ENCODE results near the gene ZNF268. TPM values are rescaled to one million over a fixed set of nuclear protein-coding genes. Genes with fewer than 3 reads are reported as not detected.

Gene ZNF268
- total RNA-seq (2014; rRNA removed) (0.40 and 1.1 TPM in 2 replicates), Bru-seq, nascent RNA (percentile 42 among the genes with signal in this experiment), BruChase-seq, experiment 1, labeled RNA remaining after a 6-hour chase (percentile 63 among the genes with signal in this experiment), BruChase-seq, experiment 2, labeled RNA remaining after a 2-hour chase (percentile 67 among the genes with signal in this experiment)
- long read RNA-seq, full-length matches to known transcripts: 16 of 19 reads
- long read RNA-seq, partial matches to known transcripts: 1 of 19 reads
- long read RNA-seq, other reads (novel, unspliced or antisense): 2 of 19 reads

- Histone ChIP-seq H2AFZ (ENCODE audit: low read length) (no peak within 1 kb of the TSS), H4K20me1 (ENCODE audit: low read length) (no peaks in the 10 kb centered on the region), H3F3A (ENCODE audit: low read length, unreplicated experiment) (no peaks in the 10 kb centered on the region), H3K79me2 (ENCODE audit: low read length) (no peaks in the 10 kb centered on the region), H3K27ac (ENCODE audit: low read length) (no peak within 1 kb of the TSS), H3K9me3 (ENCODE audit: low read length) (no peaks in the 10 kb centered on the region), H3K4me1 (ENCODE audit: insufficient read depth, low read length) (no peaks in the 10 kb centered on the region), H3K36me3 (ENCODE audit: low read depth, low read length) (no peaks in the 10 kb centered on the region), H3K4me3 (ENCODE audit: low read length) (peak within 1 kb of the TSS; percentile 49), H3K9ac (ENCODE audit: low read length) (no peak within 1 kb of the TSS), H3K9me2 (replicated peaks; ENCODE audit: low read length) (no peaks in the 10 kb centered on the region), H3K4me2 (ENCODE audit: low read length) (no peak within 1 kb of the TSS), H3K27me3 (ENCODE audit: low read length) (no peaks in the 10 kb centered on the region)
- ChIA-PET CTCF (no interaction called here), POLR2A (ENCODE audit: unreplicated experiment) (no interaction called here)
- DNase-seq (peak; percentile 4), ATAC-seq (no peak; the same call in 1 of the 2 replicates)
- TSS peak; percentile 73 for BruUV-seq (replicated peaks)
- intact Hi-C loops (cut with micrococcal nuclease): no loop called here
- TF ChIP-seq CTCF (conservative IDR thresholded peaks at IDR 0.05; ENCODE audit: low read depth, low read length) (0 out of 2 replicates have a peak, but pooled peaks have one; percentile 16), EZH2 (IDR thresholded peaks at IDR 0.05; ENCODE audit: low read length, unreplicated experiment) (no peak)
Measured at GRCh38 chr12:133181238-133181959, at the start of gene ZNF268. Gene ZNF268 (plus strand): TSS chr12:133181495. CDS start chr12:133181998, 503 bp downstream.

DNA sequence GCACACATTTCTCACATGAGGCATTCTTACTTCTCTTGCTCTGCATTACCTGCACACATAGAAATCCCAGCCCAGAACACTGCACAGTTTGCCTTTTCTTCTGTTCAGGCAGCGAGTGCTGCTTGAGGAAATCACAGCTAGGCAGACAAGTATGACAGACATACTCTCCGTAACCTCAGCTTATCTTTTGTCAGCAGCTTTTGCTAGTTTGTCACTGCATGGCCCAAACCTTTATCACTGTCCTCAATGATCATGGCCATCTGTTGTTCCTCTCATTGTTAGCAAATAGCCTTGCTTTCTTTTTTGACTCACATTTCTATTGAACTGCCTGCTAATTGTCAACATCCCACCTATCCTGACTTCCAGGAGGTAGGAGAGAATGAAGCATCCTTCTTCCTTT, 45.5 kb upstream of the ZNF268 start:
- Histone ChIP-seq H3F3A (ENCODE audit: low read length, unreplicated experiment) (no peaks in the 10 kb centered on the region), H3K27me3 (ENCODE audit: low read length) (no peaks in the 10 kb centered on the region), H3K9ac (ENCODE audit: low read length) (no peak overlapping the region), H3K9me3 (ENCODE audit: low read length) (peaks cover 53% of the 10 kb centered on the region), H3K27ac (ENCODE audit: low read length) (no peak overlapping the region), H2AFZ (ENCODE audit: low read length) (no peak overlapping the region), H3K9me2 (replicated peaks; ENCODE audit: low read length) (no peaks in the 10 kb centered on the region), H4K20me1 (ENCODE audit: low read length) (no peaks in the 10 kb centered on the region), H3K4me1 (ENCODE audit: insufficient read depth, low read length) (no peaks in the 10 kb centered on the region), H3K79me2 (ENCODE audit: low read length) (no peaks in the 10 kb centered on the region), H3K4me3 (ENCODE audit: low read length) (no peak overlapping the region), H3K4me2 (ENCODE audit: low read length) (no peak overlapping the region), H3K36me3 (ENCODE audit: low read depth, low read length) (peaks cover 75% of the 10 kb centered on the region)
- TF ChIP-seq EZH2 (IDR thresholded peaks at IDR 0.05; ENCODE audit: low read length, unreplicated experiment): no peak
- TF ChIP-seq EZH2phosphoT487 (IDR thresholded peaks at IDR 0.05; ENCODE audit: borderline replicate concordance, low read length): no peak
- no peak for TF ChIP-seq CTCF (conservative IDR thresholded peaks at IDR 0.05; ENCODE audit: low read depth, low read length)
- ChIA-PET POLR2A (ENCODE audit: unreplicated experiment) (no interaction called here), CTCF (no interaction called here)
- intact Hi-C loops (cut with micrococcal nuclease): no loop called here
- BruUV-seq (replicated peaks): no TSS peak
- DNase-seq (no peak), ATAC-seq (no peak)

GRCh38 chr12:133145981-133146380, 35.3 kb upstream of the ZNF268 start:
- Histone ChIP-seq H3K79me2 (ENCODE audit: low read length) (no peaks in the 10 kb centered on the region), H3K9me2 (replicated peaks; ENCODE audit: low read length) (no peaks in the 10 kb centered on the region), H3K36me3 (ENCODE audit: low read depth, low read length) (peaks cover 72% of the 10 kb centered on the region), H3F3A (ENCODE audit: low read length, unreplicated experiment) (no peaks in the 10 kb centered on the region), H3K9ac (ENCODE audit: low read length) (no peak overlapping the region), H3K27me3 (ENCODE audit: low read length) (no peaks in the 10 kb centered on the region), H3K27ac (ENCODE audit: low read length) (no peak overlapping the region), H3K9me3 (ENCODE audit: low read length) (peaks cover 33% of the 10 kb centered on the region), H3K4me2 (ENCODE audit: low read length) (no peak overlapping the region), H4K20me1 (ENCODE audit: low read length) (no peaks in the 10 kb centered on the region), H3K4me1 (ENCODE audit: insufficient read depth, low read length) (no peaks in the 10 kb centered on the region), H3K4me3 (ENCODE audit: low read length) (no peak overlapping the region), H2AFZ (ENCODE audit: low read length) (no peak overlapping the region)
- ChIA-PET POLR2A (ENCODE audit: unreplicated experiment) (no interaction called here), CTCF (no interaction called here)
- intact Hi-C loops (cut with micrococcal nuclease): no loop called here
- no TSS peak for BruUV-seq (replicated peaks)
- no peak for TF ChIP-seq EZH2phosphoT487 (IDR thresholded peaks at IDR 0.05; ENCODE audit: borderline replicate concordance, low read length)
- TF ChIP-seq CTCF (conservative IDR thresholded peaks at IDR 0.05; ENCODE audit: low read depth, low read length): no peak
- TF ChIP-seq EZH2 (IDR thresholded peaks at IDR 0.05; ENCODE audit: low read length, unreplicated experiment): no peak
- ATAC-seq: no peak
- DNase-seq: no peak

Data from PC-3 (cell line).